ENCODE data around the gene CHAC1.

The CHAC1 gene, protein sequence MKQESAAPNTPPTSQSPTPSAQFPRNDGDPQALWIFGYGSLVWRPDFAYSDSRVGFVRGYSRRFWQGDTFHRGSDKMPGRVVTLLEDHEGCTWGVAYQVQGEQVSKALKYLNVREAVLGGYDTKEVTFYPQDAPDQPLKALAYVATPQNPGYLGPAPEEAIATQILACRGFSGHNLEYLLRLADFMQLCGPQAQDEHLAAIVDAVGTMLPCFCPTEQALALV

DNA sequence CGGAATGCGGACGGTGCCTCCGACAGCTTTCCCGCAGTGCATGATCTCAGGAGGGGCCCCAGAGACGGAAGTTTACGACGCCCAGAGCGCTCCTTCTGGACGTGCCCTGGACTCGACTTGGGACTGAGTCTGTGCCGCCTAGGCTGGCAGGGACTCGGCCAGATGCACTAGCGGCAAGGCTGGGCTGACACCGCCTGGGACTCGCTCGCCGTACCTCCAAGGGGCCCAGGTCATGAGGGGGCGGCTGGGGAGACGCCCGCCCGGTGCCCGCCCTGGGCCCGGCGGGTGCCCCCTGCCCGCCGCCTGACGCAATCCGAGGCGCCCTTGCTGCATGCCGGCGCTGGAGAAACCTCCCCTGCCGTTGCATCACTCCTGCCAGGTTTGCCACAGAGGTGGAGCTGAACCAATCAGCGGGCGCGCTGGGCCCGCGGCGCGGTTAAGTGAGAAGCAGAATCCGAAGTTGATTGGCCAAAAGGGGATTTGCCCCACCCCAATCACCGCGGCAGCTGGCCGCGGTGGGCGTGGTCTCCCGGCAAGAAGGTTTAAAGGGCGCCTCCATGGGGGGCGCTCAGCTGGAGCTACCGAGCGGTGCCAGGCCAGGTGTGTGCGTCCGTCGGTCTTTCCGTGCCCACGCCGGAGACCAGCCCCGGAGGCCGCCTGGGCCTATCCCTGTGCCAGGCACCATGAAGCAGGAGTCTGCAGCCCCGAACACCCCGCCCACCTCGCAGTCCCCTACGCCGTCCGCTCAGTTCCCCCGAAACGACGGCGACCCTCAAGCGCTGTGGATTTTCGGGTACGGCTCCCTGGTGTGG, at the start of gene CHAC1:
CHAC1 (plus strand) TSS at position 571 of the 812 bp plus-strand sequence; CDS start at position 684, 113 bp downstream.
- in situ Hi-C loops (cut with HindIII; ENCODE audit: low sequenced_read_pairs), result no loop called here

DNA sequence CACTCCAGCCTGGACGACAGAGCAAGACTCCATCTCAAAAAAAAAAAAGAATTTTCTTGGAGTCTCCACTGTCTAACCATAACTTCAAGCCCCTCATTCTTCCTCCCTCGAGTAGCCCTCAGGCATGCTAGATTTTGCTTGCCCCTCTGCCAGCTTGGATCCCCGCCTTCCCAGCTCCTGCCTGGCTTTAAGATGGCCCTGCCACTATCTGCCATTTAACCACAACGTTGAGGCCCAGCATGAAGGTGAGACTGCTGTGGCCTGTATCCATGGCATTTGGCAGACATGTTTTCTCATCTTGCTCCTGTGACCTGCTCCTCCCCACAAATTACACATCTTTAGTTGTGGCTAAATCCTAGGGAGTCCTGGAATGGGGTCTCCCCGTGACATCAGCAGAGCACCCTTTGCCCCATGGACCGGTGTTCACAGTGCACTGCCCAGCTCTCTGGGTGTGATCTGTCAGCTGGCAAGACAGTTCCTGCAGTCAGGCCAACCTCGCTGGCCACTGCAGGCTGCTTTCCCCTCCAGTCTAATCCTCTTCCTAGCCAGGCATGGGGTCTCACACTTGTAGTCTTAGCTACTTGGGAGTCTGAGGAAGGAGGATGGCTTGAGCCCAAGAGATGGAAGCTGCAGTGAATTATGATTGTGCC, 48.6 kb upstream of the CHAC1 start:
- in situ Hi-C loops (cut with HindIII; ENCODE audit: low sequenced_read_pairs), result loop anchor here (5.0 kb wide), 3 partner anchors 58 to 273 kb away; no protein-coding TSS in a partner anchor

DNA sequence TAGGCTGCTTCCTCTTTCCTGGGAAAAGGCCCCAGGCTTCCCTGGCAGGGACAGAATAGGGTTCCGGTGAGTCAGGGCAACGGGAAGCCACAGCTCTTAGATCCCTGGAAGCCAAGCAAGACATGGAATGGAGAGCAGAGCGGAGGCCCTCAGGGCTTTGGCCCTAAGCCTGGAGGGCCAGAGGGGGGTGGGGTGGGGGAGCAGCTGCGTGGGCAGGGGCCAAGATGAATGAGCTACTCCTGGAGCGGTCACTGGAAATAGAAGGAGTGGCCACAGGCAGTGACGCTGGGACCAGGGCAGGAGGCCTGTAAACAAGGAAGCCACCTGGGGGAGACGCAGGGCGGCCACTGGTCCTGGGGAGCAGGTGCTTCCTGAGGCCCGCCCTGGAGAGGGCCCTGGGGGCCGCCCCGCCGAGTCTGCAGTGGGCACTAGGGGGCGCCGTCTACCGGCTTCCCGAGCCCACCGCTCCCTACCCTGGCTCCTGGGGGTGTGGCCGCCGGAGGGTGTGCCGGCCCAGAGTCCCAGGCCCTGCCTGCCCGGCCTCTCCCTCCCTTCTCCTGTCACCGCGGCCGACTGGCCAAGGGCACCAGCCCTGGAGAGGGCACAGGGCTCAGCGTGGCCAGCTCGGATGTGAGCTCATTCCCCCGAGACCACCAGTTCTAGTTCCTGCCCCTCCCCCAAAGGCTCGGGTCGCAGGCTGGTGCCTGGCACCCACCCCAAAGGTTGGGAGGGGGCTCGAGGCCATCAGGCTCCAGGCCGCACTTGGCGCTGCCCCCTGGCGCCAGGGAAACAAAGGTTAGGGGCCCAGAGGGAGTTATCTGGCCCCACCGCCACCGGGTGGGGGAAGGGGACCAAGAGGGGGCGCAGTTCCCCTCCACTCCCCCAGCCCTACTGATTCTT, 46.9 kb upstream of the CHAC1 start:
- in situ Hi-C loops (cut with HindIII; ENCODE audit: low sequenced_read_pairs), result loop anchor here (5.0 kb wide), 3 partner anchors 56 to 271 kb away; no protein-coding TSS in a partner anchor

DNA sequence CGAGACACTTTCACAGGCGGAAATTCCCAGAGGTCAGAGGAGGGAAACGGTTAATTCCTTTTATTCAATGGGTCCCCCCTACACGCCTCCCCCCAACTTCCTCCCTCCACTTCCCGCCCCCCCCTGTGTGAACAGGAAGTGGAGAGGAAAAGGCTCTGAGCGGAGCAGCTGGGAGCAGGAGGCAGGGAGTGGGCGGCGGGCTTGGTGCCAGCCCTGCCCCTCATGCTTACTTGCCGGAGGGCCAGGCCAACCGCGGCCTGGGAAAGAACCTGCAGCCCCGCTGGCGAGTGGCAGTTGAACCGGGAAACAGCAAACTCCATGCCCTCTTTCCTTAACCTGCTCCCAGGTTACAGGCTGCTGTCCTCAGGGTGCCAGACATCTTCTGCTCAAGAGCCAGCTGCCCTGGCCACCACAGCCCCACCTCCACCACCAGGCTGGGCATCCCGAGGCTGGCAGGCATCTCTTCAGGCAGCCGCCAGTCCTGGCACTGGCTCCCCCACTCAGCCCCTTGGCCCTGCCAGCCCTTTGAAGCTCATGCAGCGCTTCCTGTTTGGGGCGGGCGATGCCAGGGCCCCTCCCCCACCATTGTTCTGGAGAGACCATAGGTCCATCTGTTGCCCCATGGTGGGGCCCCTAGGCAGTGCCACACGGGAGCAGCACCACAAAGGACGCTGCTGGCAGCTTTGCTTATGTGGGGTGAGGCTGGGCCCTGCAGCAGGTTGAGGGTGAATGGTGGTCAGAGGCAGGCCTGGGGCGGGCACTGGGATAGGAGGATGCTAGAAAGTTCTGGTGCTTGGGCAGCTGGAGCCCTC, 46.1 kb upstream of the CHAC1 start:
- in situ Hi-C loops (cut with HindIII; ENCODE audit: low sequenced_read_pairs), result loop anchor here (5.0 kb wide), 3 partner anchors 55 to 270 kb away; no protein-coding TSS in a partner anchor

DNA sequence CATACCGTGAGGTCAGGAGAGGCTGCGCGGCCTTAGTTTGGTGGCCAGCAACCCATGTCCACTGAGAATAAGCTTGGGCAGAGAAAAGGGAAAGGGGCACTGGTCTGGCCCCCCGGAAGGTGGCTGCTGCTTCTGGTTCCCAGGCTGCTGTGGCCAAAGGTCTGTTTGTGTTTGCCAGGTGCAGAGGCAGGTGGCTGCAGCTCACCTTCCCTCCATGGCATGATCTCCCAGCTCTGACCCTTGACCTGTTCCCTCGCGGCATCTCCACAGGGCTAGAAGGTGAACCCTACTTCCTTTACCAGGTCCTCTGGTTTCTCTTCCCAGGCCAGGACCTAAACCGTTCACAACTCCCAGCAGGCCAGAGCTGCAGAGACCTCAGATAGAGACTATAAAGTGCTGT, 45.2 kb upstream of the CHAC1 start:
- in situ Hi-C loops (cut with HindIII; ENCODE audit: low sequenced_read_pairs), result loop anchor here (5.0 kb wide), 3 partner anchors 54 to 269 kb away; no protein-coding TSS in a partner anchor

DNA sequence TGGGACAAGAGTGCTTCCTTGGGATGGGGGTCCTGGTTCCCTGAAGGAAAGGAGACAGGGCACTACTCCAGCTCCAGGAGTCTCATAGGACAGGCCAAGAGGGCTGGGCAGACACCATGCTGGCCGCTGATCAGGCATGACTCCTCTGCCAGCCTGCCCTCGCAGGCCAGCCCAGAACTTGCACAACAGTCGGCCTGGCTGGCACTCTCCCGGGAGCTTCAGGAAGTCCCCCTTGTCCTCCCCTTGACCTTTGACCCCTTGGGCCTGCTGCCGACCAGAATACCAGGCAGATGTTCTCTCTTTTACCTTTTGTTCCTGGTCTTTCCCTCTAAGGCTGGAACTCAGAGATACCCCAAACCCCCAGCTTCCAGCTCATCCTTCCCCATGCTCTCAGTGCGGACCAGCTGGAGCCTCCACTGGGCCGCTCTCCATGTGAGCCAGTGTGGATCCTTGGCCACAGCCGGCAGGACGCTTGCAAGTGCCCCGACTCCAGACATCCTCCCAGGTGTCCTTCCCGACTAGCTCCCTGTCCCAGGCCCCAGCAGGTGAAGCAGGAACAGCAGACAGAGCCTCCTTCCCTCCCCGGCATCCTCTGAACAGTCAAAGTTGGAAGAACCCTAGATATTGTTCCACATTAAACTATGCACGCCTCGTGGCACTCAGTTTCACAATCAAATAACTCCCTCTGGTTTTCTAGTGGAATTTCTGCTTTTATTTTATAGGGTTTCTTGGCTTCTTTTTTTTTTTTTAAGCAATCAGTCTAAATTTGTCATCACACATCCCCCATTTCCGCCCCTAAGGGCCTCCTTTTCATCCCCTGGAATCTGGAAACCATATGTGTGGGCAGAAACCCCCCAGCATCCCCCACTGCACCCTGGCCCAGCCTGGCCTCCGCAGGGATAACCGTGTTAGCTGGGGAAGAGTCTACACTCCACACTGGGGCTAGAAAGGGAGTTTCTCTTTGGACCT, 43.3 kb upstream of the CHAC1 start:
- in situ Hi-C loops (cut with HindIII; ENCODE audit: low sequenced_read_pairs), result loop anchor here (5.0 kb wide), 3 partner anchors 52 to 267 kb away; no protein-coding TSS in a partner anchor

DNA sequence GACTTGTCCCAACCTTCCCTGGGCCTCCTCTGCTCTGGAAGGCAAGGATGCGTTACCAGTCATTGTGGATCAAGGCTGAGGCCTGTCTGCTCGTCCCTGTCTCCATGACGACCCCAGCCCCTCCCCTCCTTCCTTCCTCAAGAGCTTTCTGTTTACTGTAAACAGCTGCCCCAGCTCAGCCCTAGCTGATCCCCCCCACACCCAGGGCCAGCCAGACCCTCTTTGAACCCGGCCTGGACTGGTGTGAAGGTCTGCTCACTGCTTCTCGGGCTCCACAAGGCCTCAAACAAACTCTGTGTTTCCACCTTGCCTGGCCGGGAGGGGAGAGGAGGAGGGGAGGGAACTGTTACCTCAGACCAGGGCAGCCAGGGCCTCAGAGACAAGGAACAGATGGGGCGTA, 42.1 kb upstream of the CHAC1 start:
- in situ Hi-C loops (cut with HindIII; ENCODE audit: low sequenced_read_pairs), result no loop called here

DNA sequence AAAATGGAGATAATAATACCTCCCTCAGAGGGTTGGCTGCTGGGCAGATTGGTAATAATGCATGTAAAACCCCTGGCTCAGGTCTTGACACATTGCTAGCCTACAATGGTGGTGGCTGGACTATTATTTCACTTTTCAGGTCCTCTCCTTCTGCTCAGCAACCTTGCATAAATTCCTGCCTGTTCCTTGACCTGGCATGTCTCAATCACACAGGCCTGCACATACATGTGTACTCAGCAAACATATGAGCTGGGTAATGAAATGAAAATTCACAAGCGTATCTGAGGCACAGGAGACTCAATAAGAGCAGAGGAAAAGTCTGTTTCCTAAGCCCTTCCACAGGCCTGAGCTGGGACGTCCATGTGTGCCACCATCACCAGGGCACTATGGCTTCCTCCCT, 41.6 kb upstream of the CHAC1 start:
- in situ Hi-C loops (cut with HindIII; ENCODE audit: low sequenced_read_pairs), result no loop called here

DNA sequence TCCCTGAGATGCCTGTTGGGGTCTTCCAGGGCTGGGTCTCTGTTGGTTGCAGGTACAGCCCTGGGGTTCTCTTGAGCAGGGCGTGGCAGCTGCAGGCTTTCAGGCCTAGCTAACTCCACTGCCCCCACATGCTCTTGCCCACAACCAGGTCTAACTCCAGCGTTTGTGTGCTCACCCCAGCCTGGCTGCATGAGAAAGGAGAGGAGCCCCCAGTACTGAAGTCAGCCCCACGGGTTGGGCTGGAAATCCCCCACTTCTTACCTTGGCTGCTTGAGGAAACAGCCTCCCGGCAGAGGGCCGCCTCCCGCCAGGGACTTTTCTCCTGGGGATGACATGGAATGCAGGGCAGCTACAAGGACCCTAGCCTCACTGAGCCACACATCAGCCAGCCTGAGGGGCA, 40.8 kb upstream of the CHAC1 start:
- in situ Hi-C loops (cut with HindIII; ENCODE audit: low sequenced_read_pairs), result no loop called here

DNA sequence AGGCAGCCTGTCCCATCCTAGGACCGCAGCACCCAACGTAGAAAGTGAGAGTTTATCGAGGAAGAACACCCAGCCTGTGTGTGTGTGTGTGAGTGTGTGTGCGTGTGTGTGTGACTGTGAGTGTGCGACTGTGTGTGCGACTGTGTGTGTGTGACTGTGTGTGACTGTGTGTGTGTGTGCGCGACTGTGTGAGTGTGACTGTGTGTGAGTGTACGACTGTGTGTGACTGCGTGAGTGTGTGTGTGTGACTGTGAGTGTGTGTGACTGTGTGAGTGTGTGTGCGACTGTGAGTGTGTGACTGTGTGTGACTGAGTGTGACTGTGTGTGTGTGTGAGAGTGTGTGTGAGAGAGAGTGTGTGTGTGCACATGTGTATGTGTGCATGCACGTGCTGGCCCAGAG, 39.3 kb upstream of the CHAC1 start:
- in situ Hi-C loops (cut with HindIII; ENCODE audit: low sequenced_read_pairs), result no loop called here

DNA sequence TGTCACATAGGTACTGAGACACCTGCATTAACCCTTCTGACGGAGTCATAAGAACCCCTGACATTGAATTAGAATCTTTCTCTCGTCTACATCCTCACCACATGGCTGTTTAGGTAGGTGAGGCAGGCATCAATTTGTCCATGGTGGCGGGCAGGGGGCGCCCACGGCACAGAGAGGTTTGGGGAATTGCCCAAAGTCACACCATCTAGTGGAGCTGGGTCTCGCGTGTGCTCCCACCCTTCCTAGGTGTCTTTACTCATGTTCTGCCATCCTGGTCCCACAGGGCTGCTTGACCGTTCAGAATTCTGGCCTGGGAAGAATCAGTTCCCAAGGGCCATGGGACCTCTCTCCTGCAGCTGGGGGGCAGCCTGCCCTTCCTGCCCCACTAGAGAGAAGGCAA, 38.8 kb upstream of the CHAC1 start:
- in situ Hi-C loops (cut with HindIII; ENCODE audit: low sequenced_read_pairs), result no loop called here

DNA sequence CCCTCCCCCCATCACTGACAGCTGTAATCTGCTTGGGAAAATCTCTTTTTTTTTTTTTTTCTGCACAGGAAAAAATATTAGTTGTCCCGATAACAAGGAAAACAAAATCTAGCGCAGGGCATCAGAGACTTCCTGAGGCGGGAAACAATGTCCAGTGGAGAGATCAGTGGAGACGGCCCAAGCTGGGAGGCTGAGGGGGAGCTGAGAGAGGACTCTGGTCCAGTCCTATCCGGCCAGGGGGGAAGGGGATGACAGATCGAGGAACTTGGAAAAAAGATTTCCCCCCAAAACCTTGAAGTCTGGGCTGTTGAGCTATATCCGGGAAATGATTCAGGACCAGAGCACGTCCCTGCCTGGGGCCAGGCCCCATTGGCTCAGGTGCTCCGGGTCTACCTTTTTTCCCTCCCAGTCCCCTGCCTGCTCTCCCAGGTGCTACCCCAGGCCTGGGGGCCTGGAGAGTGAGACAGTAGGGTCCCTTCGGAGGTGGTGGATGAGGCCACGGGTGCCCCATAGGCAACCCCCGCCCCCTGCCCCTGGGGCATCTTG, 38.1 kb upstream of the CHAC1 start:
- in situ Hi-C loops (cut with HindIII; ENCODE audit: low sequenced_read_pairs), result no loop called here

DNA sequence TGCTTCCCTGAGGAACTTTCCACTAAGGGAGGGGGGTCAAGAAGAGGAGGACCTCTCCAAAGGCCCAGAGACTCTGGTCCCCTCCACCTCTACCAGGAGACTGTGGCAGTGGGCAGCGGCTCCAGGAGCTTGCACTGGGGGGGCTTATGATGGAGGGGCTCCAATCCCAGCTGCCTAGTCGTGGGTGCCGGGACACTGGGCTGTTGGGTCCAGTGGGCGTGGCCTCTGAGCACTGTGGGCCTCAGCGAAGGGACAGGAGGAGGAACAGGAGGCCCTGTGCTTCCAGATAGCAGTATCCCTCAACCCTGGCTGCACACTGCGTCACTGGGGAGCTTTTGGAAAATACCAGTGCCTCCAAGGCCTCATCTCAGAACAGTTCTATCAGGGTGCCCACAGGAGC, 37.6 kb upstream of the CHAC1 start:
- in situ Hi-C loops (cut with HindIII; ENCODE audit: low sequenced_read_pairs), result no loop called here

DNA sequence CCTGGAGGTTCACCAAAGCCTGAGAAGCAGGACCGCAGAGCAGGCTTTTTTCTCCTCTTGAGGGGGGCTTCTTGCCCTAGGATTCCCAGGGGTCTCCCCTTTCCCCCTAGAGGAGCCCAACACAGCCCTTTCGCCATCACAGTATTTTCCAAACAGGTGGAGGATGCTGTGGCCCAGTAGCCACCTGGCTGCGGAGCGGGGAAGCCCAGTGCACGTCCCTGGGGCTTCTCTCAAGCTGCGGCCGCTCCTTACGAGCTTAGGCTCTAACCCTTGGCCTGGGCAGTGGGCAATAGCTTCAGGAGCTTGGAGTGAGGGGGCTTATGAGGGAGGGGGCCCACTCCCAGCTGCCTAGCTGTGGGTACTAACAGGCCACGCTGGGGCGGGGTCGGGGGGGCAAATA, 35.7 kb upstream of the CHAC1 start:
- in situ Hi-C loops (cut with HindIII; ENCODE audit: low sequenced_read_pairs), result no loop called here

DNA sequence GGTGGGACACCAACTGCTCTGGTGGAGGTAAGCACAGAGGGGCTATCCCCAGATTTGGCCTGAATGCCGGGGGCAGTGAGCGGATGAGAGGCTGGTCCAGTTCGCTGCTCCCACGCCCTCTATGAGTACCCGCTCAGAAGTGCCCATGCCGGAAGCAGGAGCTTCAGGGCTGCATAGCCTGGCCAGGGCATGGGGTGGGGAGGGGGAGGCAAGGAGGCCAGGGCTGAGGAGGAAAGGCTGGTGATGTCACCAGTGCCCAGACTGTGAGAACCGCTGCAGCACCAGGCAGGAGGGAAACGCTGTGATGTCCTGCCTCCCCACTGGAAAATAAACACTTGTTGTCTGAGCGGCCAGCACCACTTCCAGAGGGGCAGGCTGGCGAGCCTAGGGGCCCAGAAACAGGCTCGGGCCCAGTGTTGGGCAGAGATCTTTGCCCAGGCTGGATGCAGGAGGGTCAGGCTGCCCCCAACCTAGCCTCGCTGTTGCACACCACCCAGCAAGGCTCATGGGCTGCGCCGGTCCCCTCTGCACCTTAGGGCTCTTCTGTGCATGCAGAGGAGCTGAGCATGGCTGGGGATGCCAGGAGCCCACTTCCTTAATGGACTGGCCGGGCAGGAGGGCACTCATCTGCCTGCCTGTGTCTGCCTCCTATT, 35.0 kb upstream of the CHAC1 start:
- in situ Hi-C loops (cut with HindIII; ENCODE audit: low sequenced_read_pairs), result no loop called here

DNA sequence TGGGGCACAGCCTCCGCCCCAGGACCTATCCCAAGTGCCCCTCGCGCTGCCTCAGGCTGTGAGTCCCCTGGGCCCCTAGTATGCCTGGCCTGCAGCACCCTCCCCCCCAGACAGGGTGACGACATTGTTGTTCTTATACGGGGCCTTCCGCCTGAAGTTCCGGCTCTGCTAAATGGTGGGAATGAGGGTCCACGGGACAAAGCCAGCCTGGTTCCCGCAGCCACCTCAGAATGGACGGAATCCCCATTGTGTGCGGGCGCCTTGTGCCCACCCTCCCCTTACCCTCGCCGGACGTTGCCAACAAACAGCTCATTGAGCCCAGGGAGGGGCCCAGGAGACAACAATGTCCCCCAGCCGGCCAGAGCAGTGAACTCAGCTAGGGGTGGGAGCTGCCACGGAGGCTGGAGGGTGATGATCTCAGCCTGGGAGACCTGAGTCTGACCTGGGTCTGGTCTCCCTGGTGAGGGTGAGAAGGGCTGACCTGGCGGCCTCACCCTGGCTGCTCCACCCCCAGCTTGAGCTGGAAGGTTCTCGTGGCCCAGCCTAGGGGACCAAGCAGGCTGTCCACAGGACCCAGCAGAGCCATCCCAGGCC, 34.4 kb upstream of the CHAC1 start:
- in situ Hi-C loops (cut with HindIII; ENCODE audit: low sequenced_read_pairs), result no loop called here

DNA sequence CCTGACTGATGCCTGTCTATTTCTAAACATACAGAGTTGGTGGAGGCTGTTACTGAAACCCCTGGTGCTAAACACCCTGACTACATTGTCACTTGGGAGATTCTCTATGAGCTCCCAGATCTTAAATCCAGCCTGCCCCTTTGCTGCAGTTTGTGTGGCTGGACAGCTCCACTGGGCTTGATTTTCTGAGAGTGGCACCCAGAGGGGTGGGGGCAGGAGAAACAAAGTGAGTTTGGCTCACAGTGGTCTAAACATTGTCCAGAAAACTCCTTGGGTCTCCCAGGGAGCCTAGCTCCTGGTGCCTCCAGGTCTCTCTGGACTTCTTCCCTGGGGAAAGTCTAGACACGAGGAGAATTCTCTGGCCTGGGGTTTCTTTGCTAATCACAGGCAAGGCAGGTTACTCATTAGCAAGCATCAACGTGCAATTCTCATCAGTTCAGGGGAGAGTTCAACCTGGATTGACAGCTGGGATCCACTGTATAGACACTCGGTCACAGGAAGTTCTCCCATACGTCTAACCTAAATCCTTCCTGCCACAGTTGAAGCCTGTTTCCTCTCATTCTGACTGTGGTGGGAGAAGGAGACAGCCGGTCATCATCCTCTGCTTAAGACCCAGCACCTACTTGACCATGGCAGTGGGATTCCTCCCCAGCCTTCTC, 31.2 kb upstream of the CHAC1 start:
- in situ Hi-C loops (cut with HindIII; ENCODE audit: low sequenced_read_pairs), result no loop called here
